Gastrocnemius medialis (tissue), 4 donors: Measurements from ENCODE around the gene PRKCZ. TPM values are rescaled to one million over a fixed set of nuclear protein-coding genes. Genes with fewer than 3 reads are reported as not detected.

Experiments used
- ATAC-seq, 2 donors: fragments of 150-250 bp; one replicate each; pipeline ENCODE4 v1.9.1; 2016
- DNase-seq, 2 donors: peaks; one replicate each; pipeline ENCODE4 v3.0.0-alpha.2; 2019
- H3K27ac ChIP-seq, 4 donors: fragments of 200-600 bp; sonication (generic); 1 replicate in 1 of 4; 2 replicates in 3 of 4; pipeline ENCODE4 v1.5.1; 2016 to 2018; ENCODE audit warnings: mild to moderate bottlenecking in 2 of 4, moderate library complexity in 1 of 4
- H3K27me3 ChIP-seq, 3 donors: fragments of 200-600 bp; sonication (generic) in 2 of 3; 1 replicate in 1 of 3; 2 replicates in 2 of 3; pipeline versions ENCODE4 v1.5.1 to v1.6.0; 2016 to 2019; ENCODE audit warnings: mild to moderate bottlenecking in 1 of 3, moderate library complexity in 1 of 3
- H3K36me3 ChIP-seq, 2 donors: fragments of 200-600 bp; sonication (generic) in 1 of 2; one replicate each; pipeline ENCODE4 v1.5.1; 2017 to 2018
- H3K4me1 ChIP-seq, 2 donors: fragments of 200-600 bp; sonication (generic) in 1 of 2; one replicate each; pipeline ENCODE4 v1.5.1; 2016 to 2017; ENCODE audit warnings: mild to moderate bottlenecking in 2 of 2
- H3K4me3 ChIP-seq, 4 donors: fragments of 200-600 bp; sonication (generic) in 3 of 4; 1 replicate in 1 of 4; 2 replicates in 3 of 4; pipeline ENCODE4 v1.5.1; 2016 to 2019; ENCODE audit warnings: mild to moderate bottlenecking in 2 of 4
- H3K9me3 ChIP-seq, 3 donors: fragments of 200-600 bp; sonication (generic) in 2 of 3; 1 replicate in 1 of 3; 2 replicates in 2 of 3; pipeline ENCODE4 v1.5.1; 2016 to 2019
- CTCF ChIP-seq, 5 experiments: fragments of 450-650 bp in 3 of 5; fragments of 200-600 bp in 2 of 5; sonication (generic) in 2 of 5; IDR thresholded peaks in 4 of 5; conservative IDR thresholded peaks in 1 of 5; 1 replicate in 4 of 5; 2 replicates in 1 of 5; pipeline ENCODE4 v1.5.1; 2016 to 2019; ENCODE audit warnings: antibody characterized with exemption in 5 of 5, mild to moderate bottlenecking in 3 of 5, moderate library complexity in 3 of 5
- POLR2A ChIP-seq, 2 donors: fragments of 450-650 bp; IDR thresholded peaks; one replicate each; pipeline ENCODE4 v1.6.1; 2017; ENCODE audit warnings: antibody characterized with exemption in 2 of 2, mild to moderate bottlenecking in 2 of 2, moderate library complexity in 2 of 2
- in situ Hi-C, 4 donors: fragments of 200-750 bp; cut with MboI; loops; one replicate each; pipeline versions ENCODE4 v1.15.0 to v1.8.0; 2017; ENCODE audit warnings: low sequenced_read_pairs in 4 of 4
- intact Hi-C: fragments of 100-400 bp; cut with DNase I; formaldehyde crosslinking; loops from one replicate; pipeline ENCODE4 v1.15.1; 2023; ENCODE audit warnings: low total_unique reads
- total RNA-seq, 4 donors: library from RNA; depleted of rRNA; stranded (reverse); fragments of >200 nt; gene quantifications; one replicate each; pipeline versions ENCODE4 v1.1.0 to v1.2.3, GENCODE V29; 2016

Gene PRKCZ
- total RNA-seq, 4 donors from 2014 or later = 0.16 to 0.87 TPM; not detected in 2

DNA sequence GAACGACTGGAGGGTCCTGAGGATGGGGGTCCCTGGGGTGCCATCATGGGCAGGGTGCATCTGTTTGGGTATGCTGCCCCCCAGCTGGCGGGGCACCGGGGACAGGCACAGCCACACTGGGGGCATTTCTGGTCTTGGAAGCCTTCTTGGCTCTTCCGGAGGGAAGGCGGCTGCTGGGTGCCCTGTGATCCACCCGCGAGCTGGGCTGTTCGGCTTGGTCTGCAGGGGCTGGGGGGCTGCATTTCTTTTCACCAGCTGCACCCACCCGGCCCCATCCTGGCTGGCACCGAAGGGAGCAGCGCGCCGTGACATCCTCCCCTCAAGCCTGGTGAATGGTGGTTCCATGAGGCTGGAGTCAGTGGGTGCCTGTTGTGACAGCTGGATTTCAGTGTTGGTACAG, 132.2 kb downstream of the PRKCZ start:
- H3K4me1 ChIP-seq = no peaks in the 10 kb centered on the region
- TF ChIP-seq POLR2A (IDR thresholded peaks at IDR 0.05) (no peak), CTCF (IDR thresholded peaks at IDR 0.05 in 4 of 5, conservative IDR thresholded peaks at IDR 0.05 in 1 of 5) (no peak)
- H3K9me3 ChIP-seq = no peaks in the 10 kb centered on the region
- H3K27me3 ChIP-seq = no peaks in the 10 kb centered on the region
- intact Hi-C loops (no loop called here), in situ Hi-C loops (loop anchor here in 2 of 4 donors (25.0 kb wide), 1 partner anchor 405 kb away; the partner anchor contains the start of gene PRXL2B (in 2 of the 2))
- H3K27ac ChIP-seq = no peak overlapping the region
- DNase-seq = no peak
- H3K4me3 ChIP-seq = no peak overlapping the region
- ATAC-seq = no peak
- H3K36me3 ChIP-seq = peaks cover 0 to 4% of the 10 kb centered on the region in 2 donors

GRCh38 chr1:2183937-2184334, 133.7 kb downstream of the PRKCZ start:
- no peak for TF ChIP-seq POLR2A (IDR thresholded peaks at IDR 0.05)
- no peak for TF ChIP-seq CTCF (IDR thresholded peaks at IDR 0.05 in 4 of 5, conservative IDR thresholded peaks at IDR 0.05 in 1 of 5)
- Histone ChIP-seq H3K4me1 (no peaks in the 10 kb centered on the region), H3K4me3 (no peak overlapping the region), H3K27me3 (no peaks in the 10 kb centered on the region), H3K27ac (no peak overlapping the region), H3K36me3 (peaks cover 0 to 4% of the 10 kb centered on the region in 2 donors), H3K9me3 (no peaks in the 10 kb centered on the region)
- no peak for DNase-seq
- in situ Hi-C loops (loop anchor here in 2 of 4 donors (25.0 kb wide), 1 partner anchor 403 kb away; the partner anchor contains the start of gene PRXL2B (in 2 of the 2)), intact Hi-C loops (no loop called here)
- no peak for ATAC-seq

- DNase-seq (no peak), ATAC-seq (no peak)
- Histone ChIP-seq H3K36me3 (peaks cover 0 to 4% of the 10 kb centered on the region in 2 donors), H3K4me1 (no peaks in the 10 kb centered on the region), H3K4me3 (no peak overlapping the region), H3K27me3 (no peaks in the 10 kb centered on the region), H3K9me3 (no peaks in the 10 kb centered on the region), H3K27ac (no peak overlapping the region)
- TF ChIP-seq CTCF (IDR thresholded peaks at IDR 0.05 in 4 of 5, conservative IDR thresholded peaks at IDR 0.05 in 1 of 5) = no peak
- TF ChIP-seq POLR2A (IDR thresholded peaks at IDR 0.05) = no peak
- in situ Hi-C loops (loop anchor here in 2 of 4 donors (25.0 kb wide), 1 partner anchor 403 kb away; the partner anchor contains the start of gene PRXL2B (in 2 of the 2)), intact Hi-C loops (no loop called here)
These were observed 134.3 kb downstream of the PRKCZ start for GRCh38 chr1:2184531-2184930.

- Histone ChIP-seq H3K36me3 (peaks cover 0 to 4% of the 10 kb centered on the region in 2 donors), H3K27ac (no peak overlapping the region), H3K9me3 (no peaks in the 10 kb centered on the region), H3K4me1 (no peaks in the 10 kb centered on the region), H3K27me3 (no peaks in the 10 kb centered on the region), H3K4me3 (no peak overlapping the region)
- in situ Hi-C loops (loop anchor here in 2 of 4 donors (25.0 kb wide), 1 partner anchor 402 kb away; the partner anchor contains the start of gene PRXL2B (in 2 of the 2)), intact Hi-C loops (no loop called here)
- DNase-seq (no peak), ATAC-seq (no peak)
- TF ChIP-seq POLR2A (IDR thresholded peaks at IDR 0.05) (no peak), CTCF (IDR thresholded peaks at IDR 0.05 in 4 of 5, conservative IDR thresholded peaks at IDR 0.05 in 1 of 5) (no peak)
These were observed 134.7 kb downstream of the PRKCZ start for GRCh38 chr1:2184934-2185333.
